DMS 273 treated with DMSO at 0.1 percent for 48 hours (cell line): Measurements from ENCODE around the gene PRSS1.
"Not testable (repeated sequence)": the region's sequence is repeated elsewhere in the genome, so short reads cannot be mapped to it uniquely, and the experiment has no call there.

Experiments used
- DNase-seq: peaks from one replicate; lab custom pipeline; 2025; lab: John Stamatoyannopoulos, UW

PRSS1 gene

DNA sequence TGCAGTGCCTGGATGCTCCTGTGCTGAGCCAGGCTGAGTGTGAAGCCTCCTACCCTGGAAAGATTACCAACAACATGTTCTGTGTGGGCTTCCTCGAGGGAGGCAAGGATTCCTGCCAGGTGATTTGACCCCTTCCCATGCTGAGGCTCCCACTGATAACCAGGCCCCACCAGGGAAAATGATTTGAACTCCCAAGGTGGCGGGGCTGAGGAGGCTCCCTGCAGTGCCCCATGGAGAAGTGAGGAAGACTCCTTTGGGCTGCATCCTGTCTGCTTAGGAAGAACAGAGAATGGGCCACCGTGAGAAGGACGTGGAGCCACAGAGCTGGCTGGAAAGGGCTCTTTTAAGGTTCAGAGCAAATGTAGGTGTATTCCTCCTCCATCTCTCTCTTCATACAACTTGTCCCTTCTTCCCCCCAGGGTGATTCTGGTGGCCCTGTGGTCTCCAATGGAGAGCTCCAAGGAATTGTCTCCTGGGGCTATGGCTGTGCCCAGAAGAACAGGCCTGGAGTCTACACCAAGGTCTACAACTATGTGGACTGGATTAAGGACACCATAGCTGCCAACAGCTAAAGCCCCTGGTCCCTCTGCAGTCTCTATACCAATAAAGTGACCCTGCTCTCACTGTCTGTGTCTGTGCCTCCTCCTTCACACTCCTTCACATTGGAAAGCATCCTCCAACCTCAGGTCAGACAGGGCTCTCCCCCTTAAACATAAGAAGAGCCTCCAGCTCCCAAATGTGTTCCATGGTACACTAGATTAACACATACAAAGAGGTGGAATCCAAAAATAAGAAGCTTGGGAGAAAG is 24.9 kb downstream of the PRSS1 start:
- DNase-seq, result no peak

DNA sequence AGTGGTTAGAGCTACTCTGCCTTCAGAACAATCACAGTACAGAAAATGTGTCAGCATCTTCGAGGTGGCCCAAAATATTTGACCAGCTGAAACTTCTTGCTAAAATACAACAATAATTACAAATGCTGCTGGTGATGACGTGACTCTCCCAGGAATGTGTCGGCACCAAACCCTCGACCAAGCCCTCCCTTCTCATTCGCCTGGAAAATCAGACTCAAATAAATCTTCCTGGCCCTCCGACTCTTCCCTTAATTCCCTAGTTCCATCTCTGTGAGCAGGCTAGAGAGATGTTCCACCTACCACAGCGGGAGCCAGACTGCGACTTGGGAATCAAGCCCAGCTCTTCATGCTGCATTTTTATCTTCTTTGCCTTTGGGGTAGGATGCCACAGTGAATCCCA is 25.6 kb downstream of the PRSS1 start:
- no peak for DNase-seq

DNA sequence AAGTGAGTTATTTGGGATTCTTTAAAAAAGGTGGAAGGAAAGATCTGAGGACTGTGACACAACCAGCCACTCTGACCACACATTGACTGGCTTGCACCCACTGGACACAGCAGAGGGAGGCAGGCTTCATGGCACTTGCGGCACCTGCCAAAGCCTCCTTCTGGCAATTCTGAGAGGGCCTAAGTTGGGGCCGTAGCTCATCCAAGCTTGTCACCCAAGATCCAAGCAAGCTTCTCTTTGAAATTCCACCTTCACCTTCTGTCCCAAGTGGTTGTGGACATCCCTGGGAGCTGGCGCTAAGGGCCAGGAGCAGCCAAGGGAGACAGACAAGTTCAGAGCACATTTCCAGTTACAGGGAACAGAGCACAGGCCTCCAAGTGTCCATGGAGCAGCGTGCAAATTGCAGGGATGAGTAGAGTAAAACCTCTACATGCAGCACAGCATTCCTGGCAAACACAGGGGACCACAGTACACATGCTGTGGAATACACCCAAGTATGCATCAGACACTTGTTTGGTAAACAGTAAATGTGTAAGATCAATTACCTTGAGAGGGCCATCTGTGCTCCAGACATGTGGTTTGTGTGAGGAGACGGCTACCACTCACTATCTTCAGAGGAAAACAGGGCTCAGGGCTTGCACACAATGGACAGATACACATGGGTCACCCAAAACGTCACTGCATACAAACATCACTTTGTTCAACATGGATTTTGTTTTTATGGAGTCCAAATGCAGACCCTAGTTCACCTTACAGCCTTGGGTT is 26.3 kb downstream of the PRSS1 start:
- not testable (repeated sequence) for DNase-seq

DNA sequence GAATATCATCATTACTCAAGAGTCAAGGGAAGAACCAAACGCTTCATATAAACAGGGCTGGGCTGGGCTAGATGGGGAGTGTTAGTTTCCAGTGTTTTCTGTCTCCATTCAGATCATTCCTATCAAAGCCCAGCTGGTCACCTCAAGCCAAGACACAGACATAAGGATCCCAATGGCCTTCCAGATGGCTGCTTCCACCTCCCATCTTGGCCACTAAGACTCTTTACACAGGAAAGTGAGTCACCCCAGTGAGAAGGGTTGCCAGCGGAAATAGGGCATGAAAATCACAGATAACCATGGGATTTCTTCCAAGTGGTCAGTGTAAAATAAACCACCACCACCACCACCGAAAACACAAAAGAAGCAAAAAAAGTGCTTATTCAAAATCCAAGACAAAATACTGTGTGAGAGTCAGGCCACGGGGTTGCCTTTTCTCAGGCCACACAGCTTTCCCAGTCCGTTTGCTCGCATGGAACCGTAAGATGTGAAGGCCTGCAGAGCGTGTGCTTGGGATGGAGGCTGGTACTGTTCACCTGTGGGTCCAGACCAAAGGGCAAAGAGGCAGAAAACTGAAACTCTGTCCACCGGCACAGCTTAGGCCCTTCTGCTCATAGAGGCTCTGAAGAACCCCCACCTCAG is 27.1 kb downstream of the PRSS1 start:
- DNase-seq, result no peak

DNA sequence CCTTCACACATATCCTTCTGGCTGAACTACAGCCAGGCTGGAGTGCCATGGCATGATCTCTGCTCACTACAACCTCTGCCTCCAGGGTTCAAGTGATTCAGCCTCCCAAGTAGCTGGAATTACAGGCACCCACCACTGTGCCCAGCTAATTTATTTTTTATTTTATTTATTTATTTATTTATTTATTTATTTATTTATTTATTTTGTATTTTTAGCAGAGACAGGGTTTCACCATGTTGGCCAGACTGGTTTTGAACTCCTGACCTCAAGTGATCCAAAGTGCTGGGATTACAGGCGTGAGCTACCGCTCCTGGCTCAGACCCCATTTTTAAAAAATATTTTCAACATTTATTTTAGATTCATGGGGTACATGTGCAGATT is 27.6 kb downstream of the PRSS1 start:
- DNase-seq, result not testable (repeated sequence)

DNA sequence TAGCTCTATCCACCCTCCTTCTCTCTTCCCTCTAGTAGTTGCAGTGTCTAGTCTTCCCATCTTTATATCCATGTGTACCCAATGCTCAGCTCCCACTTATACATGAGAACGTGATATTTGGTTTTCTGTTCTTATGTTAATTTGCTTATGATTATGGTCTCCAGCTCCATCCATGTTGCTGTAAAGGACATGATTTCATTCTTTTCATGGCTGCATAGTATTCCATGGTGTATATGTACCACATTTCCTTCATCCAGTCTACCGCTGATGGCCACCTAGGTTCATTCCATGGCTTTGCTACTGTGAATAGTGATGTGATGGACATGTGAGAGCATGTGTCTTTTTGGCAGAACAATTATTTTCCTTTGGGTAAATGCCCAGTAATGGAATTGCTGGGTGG is 28.0 kb downstream of the PRSS1 start:
- DNase-seq, result no peak

DNA sequence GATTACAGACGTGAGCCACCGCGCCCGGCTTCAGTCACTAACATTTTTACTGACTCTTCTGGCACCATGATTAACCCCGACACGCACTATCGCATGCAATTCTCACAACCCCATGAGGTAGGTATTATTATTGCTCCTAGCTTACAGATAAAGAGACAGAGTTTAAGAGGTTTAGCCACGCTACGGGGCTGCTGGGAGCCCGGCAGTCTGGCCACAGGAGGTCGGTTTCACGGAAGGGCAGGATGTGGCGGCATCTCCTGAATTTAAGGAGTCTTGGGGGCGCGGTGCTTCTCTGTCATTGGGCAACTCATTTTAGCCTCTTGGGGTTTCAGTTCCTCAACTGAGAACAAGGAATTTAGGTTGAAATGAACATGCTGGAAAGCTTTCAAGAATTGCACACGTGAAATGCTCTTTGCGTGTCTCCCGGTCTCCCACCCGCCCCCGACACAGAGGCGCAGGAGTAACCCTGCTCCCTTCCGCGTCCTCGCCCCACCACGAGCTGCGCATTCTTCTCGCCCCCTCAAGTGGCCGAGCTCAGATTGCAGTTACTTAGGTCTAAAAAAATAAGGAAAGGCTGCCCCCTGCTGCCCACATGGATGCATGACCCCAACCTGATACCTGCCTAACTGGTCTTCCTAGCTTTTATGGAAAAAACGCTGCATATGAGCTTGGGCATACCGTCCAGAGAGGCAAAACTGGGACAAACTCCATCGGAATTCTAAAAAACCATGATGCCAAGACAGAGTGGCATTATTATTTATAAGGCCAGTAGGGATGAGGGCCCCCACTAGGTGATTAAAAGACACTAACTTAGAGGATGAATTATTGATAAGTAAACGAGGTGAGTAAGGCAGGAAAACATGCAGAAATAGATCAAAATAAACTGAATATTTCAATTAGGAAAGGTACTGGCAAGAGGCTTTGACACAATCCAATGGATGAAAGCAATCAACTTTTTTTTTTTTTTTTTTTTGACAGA is 33.9 kb downstream of the PRSS1 start:
- DNase-seq, result peak; percentile 56

DNA sequence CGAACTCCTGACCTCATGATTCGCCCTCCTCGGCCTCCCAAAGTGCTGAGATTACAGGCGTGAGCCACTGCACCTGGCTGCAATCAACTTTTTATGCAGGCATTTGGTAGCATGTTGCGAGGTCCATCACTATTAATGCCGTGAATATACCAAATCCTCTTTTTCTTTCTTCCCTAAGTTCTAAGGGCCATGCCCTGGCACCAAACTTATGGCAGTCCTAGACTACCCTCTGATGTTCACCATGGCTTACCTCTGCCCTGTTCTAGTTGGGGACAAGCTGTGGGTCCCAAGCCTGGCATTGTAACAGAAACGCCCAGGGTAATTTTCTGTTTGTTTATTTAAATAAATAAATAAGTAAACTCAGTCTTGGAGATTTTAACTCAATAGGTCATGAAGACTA is 34.8 kb downstream of the PRSS1 start:
- DNase-seq, result no peak

DNA sequence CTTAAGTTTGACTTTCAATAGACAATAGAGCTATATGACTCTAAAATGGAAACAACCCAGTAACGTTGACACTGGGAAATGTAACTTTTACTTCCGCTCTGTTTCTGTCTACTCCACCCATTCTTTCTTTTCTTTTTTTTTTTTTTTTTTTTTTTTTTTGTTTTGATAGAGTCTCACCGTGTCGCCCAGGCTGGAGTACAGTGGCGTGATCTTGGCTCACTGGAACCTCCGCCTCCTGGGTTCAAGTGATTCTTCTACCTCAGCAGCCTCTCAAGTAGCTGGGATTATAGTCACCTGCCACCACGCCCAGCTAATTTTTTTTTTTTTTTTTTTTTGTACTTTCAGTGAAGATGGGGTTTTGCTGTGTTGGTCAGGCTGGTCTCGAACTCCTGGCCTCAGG is 35.4 kb downstream of the PRSS1 start:
- no peak for DNase-seq

DNA sequence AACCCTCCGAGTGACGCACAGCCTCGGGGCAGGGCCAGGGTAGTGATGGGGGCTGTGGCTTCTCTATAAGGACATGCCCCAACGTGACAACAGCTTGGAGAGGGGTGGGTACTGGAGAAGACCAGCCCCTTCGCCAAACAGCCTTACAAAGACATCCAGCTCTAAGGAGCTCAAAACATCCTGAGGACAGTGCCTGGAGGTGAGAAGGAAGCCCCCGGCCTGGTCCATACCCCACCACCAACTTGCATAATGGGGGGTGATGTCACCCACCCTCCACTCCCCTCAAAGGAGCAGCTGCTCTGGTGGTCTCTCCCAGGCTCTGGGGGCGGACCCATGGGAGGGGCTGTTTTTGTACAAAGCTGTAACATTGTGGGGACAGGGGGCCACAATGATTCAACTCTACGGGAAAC is 36.6 kb downstream of the PRSS1 start:
- no peak for DNase-seq

DNA sequence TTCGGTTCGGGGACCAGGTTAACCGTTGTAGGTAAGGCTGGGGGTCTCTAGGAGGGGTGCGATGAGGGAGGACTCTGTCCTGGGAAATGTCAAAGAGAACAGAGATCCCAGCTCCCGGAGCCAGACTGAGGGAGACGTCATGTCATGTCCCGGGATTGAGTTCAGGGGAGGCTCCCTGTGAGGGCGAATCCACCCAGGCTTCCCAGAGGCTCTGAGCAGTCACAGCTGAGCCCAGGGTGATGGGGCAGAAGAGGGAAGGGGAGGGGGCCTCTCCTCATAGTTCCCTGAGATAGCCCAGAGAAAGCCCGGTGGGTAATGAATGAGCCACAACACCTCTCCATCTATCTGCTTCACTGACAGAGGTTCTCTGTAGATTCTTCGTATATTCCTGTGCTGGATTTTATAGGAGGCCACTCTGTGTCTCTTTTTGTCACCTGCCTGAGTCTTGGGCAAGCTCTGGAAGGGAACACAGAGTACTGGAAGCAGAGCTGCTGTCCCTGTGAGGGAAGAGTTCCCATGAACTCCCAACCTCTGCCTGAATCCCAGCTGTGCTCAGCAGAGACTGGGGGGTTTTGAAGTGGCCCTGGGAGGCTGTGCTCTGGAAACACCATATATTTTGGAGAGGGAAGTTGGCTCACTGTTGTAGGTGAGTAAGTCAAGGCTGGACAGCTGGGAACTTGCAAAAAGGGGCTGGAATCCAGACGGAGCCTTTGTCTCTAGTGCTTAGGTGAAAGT is 37.9 kb downstream of the PRSS1 start:
- no peak for DNase-seq

DNA sequence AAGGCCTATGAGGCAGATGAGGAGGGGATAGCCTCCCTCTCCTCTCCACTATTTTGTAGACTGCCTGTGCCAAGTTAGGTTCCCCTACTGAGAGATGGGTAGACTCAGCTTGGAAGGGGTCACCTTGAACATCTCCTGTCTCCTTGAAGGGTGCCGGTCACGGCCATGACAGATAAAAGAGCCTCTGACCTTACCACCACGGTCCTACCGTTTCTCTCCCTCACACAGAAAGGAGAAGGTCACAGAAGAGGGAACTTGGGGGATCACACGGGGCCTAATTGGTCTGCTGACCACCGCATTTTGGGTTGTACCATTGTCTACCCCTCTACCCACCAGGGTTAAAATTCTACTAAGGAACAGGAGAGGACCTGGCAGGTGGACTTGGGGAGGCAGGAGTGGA is 38.5 kb downstream of the PRSS1 start:
- no peak for DNase-seq

DNA sequence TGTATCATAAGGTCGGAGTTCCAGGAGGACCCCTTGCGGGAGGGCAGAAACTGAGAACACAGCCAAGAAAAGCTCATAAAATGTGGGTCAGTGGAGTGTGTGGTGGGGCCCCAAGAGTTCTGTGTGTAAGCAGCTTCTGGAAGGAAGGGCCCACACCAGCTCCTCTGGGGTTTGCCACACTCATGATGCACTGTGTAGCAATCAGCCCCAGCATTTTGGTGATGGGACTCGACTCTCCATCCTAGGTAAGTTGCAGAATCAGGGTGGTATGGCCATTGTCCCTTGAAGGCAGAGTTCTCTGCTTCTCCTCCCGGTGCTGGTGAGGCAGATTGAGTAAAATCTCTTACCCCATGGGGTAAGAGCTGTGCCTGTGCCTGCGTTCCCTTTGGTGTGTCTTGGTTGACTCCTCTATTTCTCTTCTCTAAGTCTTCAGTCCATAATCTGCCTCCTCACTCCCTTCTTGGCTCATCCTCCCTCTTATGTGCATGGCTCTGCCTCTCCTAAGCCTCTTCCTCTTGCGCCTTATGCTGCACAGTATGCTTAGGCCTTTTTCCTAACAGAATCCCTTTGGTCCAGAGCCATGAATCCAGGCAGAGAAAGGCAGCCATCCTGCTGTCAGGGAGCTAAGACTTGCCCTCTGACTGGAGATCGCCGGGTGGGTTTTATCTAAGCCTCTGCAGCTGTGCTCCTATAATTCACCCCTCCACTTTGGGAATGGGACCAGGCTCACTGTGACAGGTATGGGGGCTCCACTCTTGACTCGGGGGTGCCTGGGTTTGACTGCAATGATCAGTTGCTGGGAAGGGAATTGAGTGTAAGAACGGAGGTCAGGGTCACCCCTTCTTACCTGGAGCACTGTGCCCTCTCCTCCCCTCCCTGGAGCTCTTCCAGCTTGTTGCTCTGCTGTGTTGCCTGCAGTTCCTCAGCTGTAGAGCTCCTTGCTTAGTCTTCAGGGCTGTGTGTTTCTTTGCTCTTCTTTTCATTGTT is 39.3 kb downstream of the PRSS1 start:
- DNase-seq, result no peak

DNA sequence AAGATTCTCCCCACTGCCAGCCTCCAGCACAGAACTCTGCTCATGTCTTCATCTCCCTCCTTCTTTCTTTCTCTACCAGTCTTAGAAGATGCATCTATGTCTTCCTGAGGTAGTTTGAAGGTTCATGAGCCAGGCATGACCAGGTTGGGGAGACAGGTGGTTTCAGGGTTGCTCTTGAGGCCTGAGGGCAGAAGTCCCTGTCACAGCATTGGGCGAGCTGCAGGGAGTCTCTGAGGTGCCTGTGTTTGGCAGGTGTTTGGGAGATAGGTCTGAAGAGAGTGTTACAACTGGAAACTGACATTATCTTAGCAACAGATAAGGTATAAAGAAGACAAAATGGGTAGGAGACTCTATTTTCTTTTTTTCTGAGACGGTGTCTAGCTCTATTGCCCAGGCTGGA is 40.2 kb downstream of the PRSS1 start:
- no peak for DNase-seq

DNA sequence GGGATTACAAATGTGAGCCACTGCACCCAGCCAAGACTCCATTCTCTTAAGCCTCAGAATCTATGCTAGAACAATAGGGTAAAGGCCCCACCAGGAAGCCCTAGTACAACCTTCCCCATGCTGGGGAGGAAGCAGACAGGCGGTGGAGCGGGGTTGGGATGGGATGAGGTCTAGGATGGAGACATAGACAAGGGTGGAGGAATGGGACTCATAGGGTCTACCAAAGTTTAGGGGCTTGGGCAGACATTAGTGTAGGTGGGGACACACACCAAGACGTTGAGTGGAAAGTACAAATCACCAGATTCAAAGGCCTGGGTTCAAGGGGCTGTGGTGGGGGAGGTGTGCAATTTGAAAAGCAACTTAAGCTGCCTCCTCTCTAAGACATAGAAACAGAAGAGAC is 40.8 kb downstream of the PRSS1 start:
- DNase-seq, result no peak

DNA sequence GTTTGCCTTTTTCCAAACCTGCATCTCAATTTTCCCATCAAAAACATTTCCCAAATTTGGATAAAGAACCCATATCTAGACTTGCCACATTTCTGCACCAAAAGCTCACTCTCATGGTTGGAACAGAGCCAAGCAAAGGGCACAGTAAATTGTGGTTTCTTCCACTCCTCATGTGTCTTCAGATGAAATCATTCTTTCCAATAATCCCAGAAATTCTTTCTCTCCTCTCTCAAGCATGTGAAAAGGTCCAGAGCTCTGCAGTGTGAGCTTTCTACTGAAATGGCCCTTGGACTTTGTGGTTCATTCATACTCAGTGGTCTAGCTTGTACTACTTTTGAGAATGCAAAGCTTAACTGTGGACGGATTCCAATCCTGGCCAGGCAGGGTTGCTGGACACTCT is 41.3 kb downstream of the PRSS1 start:
- DNase-seq, result no peak

DNA sequence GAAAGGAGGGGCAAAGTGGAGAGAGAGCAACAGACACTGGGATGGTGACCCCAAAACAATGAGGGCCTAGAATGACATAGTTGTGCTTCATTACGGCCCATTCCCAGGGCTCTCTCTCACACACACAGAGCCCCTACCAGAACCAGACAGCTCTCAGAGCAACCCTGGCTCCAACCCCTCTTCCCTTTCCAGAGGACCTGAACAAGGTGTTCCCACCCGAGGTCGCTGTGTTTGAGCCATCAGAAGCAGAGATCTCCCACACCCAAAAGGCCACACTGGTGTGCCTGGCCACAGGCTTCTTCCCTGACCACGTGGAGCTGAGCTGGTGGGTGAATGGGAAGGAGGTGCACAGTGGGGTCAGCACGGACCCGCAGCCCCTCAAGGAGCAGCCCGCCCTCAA is 42.2 kb downstream of the PRSS1 start:
- no peak for DNase-seq

DNA sequence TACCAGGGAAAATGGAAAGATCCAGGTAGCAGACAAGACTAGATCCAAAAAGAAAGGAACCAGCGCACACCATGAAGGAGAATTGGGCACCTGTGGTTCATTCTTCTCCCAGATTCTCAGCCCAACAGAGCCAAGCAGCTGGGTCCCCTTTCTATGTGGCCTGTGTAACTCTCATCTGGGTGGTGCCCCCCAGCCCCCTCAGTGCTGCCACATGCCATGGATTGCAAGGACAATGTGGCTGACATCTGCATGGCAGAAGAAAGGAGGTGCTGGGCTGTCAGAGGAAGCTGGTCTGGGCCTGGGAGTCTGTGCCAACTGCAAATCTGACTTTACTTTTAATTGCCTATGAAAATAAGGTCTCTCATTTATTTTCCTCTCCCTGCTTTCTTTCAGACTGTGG is 42.9 kb downstream of the PRSS1 start:
- DNase-seq, result no peak

DNA sequence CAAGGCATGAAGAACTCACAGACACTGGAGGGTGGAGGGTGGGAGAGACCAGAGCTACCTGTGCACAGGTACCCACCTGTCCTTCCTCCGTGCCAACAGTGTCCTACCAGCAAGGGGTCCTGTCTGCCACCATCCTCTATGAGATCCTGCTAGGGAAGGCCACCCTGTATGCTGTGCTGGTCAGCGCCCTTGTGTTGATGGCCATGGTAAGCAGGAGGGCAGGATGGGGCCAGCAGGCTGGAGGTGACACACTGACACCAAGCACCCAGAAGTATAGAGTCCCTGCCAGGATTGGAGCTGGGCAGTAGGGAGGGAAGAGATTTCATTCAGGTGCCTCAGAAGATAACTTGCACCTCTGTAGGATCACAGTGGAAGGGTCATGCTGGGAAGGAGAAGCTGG is 43.3 kb downstream of the PRSS1 start:
- no peak for DNase-seq

DNA sequence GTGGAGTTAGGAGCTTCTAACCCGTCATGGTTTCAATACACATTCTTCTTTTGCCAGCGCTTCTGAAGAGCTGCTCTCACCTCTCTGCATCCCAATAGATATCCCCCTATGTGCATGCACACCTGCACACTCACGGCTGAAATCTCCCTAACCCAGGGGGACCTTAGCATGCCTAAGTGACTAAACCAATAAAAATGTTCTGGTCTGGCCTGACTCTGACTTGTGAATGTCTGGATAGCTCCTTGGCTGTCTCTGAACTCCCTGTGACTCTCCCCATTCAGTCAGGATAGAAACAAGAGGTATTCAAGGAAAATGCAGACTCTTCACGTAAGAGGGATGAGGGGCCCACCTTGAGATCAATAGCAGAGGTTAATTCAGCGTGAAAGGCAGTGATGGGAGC is 43.9 kb downstream of the PRSS1 start:
- DNase-seq, result no peak
